GM12874 (cell line): ENCODE results near the gene TSPAN13.

ENCODE experiments used
- CTCF ChIP-seq: IDR thresholded peaks from 2 replicates; pipeline ENCODE4 v1.5.1; 2011; ENCODE audit warnings: low read depth, mild to moderate bottlenecking, control low read depth, low read length, moderate library complexity; ENCODE audit not compliant: insufficient read depth

The TSPAN13 gene

GRCh38 chr7:16753932-16754855, 639 bp downstream of the TSPAN13 start:
- TF ChIP-seq CTCF, result no peak

DNA sequence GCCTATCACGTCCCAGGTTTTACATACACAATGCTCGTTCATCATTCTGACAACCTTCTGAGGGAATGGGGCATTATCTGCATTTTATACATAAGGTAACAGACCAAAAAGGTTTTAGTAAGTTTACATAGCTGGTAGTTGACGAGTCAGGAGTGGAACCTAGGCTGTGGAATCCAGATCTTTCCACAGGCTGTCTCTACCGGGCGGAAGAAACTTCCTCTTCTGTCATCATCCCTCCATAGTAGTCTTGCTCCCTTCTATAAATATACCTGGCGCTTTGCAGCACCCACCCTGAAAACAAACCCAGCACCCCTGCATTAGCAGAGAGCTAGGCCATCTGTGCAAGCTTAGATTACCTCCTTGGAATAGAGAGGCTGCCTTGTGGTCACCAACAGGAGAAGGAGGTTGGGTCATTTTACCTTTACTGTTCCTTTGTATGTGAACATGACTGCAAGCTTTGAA, 1.3 kb downstream of the TSPAN13 start:
- TF ChIP-seq CTCF, result no peak

- no peak for TF ChIP-seq CTCF
Measured at GRCh38 chr7:16755397-16755796, 1.8 kb downstream of the TSPAN13 start.

- no peak for TF ChIP-seq CTCF
Measured at GRCh38 chr7:16758036-16758435, 4.5 kb downstream of the TSPAN13 start.

- TF ChIP-seq CTCF, result no peak
Measured at GRCh38 chr7:16758631-16759611, 5.4 kb downstream of the TSPAN13 start.

DNA sequence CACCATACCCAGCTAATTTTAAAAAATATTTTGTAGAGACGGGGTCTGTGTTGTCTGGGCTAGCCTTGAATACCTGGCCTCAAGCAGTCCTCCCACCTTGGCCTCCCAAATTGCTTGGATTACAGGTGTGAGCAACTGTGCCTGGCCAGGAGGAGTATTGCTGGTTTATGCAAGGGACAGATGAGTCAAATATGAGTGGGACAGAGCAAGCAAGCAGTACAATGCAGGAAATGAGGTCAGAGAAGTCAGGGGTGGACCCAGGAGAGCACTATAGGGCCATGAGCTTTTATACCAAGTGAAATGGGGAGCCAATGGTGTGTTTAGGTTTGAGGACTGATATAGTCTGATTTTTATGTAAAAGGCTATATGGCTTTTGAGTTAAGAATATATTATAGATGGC, 6.3 kb downstream of the TSPAN13 start:
- TF ChIP-seq CTCF, result no peak

DNA sequence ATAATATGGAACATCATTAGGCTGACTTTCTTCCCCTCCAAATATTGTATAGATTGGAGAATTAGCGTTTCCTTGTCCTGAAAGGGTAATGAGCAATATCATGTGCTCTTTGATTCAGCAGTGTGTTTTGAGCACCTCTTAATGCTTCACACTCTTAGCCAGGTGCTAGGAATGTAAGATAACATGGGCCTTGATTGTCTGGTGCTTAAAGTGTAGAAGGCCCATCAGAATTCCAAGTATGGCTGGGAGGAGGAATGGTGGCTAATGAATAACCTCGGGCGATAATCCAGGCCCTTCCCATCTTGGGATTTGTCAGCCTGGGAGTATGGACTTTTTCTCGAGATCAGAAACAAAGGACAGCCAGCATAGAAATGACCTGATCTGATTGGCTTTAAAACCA, 8.6 kb downstream of the TSPAN13 start:
- TF ChIP-seq CTCF, result no peak
